RWPE2 (cell line): Measurements from ENCODE around the gene UCHL1.

Experiments used
- ATAC-seq: fragments of 200-7000 bp; cut with Tn5 transposase; 3 replicates; pipeline ENCODE4 v1.9.1; 2021; ENCODE audit warnings: low read depth
- DNase-seq: peaks from one replicate; pipeline ENCODE4 v3.0.0-alpha.2; 2020; ENCODE audit warnings: low spot score
- H3K27ac ChIP-seq: fragments of 450-650 bp; 2 replicates; pipeline ENCODE4 v1.5.1; 2017; ENCODE audit warnings: mild to moderate bottlenecking; ENCODE audit not compliant: poor library complexity, severe bottlenecking
- H3K27me3 ChIP-seq: fragments of 250-450 bp; sonication (Bioruptor Pico); 2 replicates; pipeline ENCODE4 v1.5.1; 2021; ENCODE audit warnings: mild to moderate bottlenecking, moderate library complexity; ENCODE audit not compliant: insufficient read depth, poor library complexity, severe bottlenecking
- H3K36me3 ChIP-seq: fragments of 250-450 bp; sonication (Bioruptor Pico); 2 replicates; pipeline ENCODE4 v1.5.1; 2020; ENCODE audit warnings: low read depth, mild to moderate bottlenecking, moderate library complexity
- H3K4me1 ChIP-seq: fragments of 250-450 bp; sonication (Bioruptor Pico); 2 replicates; pipeline ENCODE4 v1.5.1; 2021; ENCODE audit warnings: mild to moderate bottlenecking, moderate library complexity; ENCODE audit not compliant: insufficient read depth, poor library complexity, severe bottlenecking
- H3K4me3 ChIP-seq: fragments of 250-450 bp; sonication (Bioruptor Pico); 2 replicates; pipeline ENCODE4 v1.5.1; 2021; ENCODE audit warnings: mild to moderate bottlenecking, moderate library complexity; ENCODE audit not compliant: severe bottlenecking
- H3K9me3 ChIP-seq: fragments of 250-450 bp; sonication (Bioruptor Pico); 2 replicates; pipeline ENCODE4 v1.5.1; 2021; ENCODE audit warnings: mild to moderate bottlenecking, moderate library complexity; ENCODE audit not compliant: severe bottlenecking
- CTCF ChIP-seq: fragments of 450-650 bp; IDR thresholded peaks from one replicate; pipeline ENCODE4 v1.5.1; 2017; ENCODE audit warnings: mild to moderate bottlenecking, moderate library complexity; ENCODE audit not compliant: poor library complexity, severe bottlenecking

UCHL1 gene

GRCh38 chr4:41215969-41216293 lies 40.8 kb upstream of the UCHL1 start:
- no peak for DNase-seq
- H3K27ac ChIP-seq = peak overlapping the region; percentile 79
- no peaks in the 10 kb centered on the region for H3K27me3 ChIP-seq
- no peaks in the 10 kb centered on the region for H3K9me3 ChIP-seq
- no peak; the same call in 2 of the 3 replicates for ATAC-seq
- H3K4me1 ChIP-seq = peaks cover 24% of the 10 kb centered on the region
- peaks cover 11% of the 10 kb centered on the region for H3K36me3 ChIP-seq
- peak overlapping the region; percentile 54 for H3K4me3 ChIP-seq
- TF ChIP-seq CTCF = no peak

GRCh38 chr4:41216294-41217019 lies 40.3 kb upstream of the UCHL1 start:
- Histone ChIP-seq H3K4me1 (peaks cover 24% of the 10 kb centered on the region), H3K36me3 (peaks cover 10% of the 10 kb centered on the region), H3K9me3 (no peaks in the 10 kb centered on the region), H3K27me3 (no peaks in the 10 kb centered on the region), H3K4me3 (peak overlapping the region; percentile 54), H3K27ac (peak overlapping the region; percentile 79)
- ATAC-seq (peak; percentile 44), DNase-seq (peak; percentile 88)
- TF ChIP-seq CTCF = peak; percentile 41

GRCh38 chr4:41217020-41217333 lies 39.8 kb upstream of the UCHL1 start:
- Histone ChIP-seq H3K9me3 (no peaks in the 10 kb centered on the region), H3K4me3 (peak overlapping the region; percentile 54), H3K36me3 (peaks cover 4% of the 10 kb centered on the region), H3K27me3 (no peaks in the 10 kb centered on the region), H3K4me1 (peaks cover 19% of the 10 kb centered on the region), H3K27ac (peak overlapping the region; percentile 79)
- DNase-seq (no peak), ATAC-seq (no peak)
- no peak for TF ChIP-seq CTCF

GRCh38 chr4:41217374-41217773 lies 39.4 kb upstream of the UCHL1 start:
- no peak for TF ChIP-seq CTCF
- ATAC-seq = no peak
- Histone ChIP-seq H3K27me3 (no peaks in the 10 kb centered on the region), H3K4me3 (no peak overlapping the region), H3K36me3 (peaks cover under 1% of the 10 kb centered on the region; the same call in 1 of the 2 replicates), H3K9me3 (no peaks in the 10 kb centered on the region), H3K4me1 (peaks cover 15% of the 10 kb centered on the region), H3K27ac (peak overlapping the region; percentile 79)
- no peak for DNase-seq

- Histone ChIP-seq H3K4me3 (no peak overlapping the region), H3K27ac (no peak overlapping the region), H3K27me3 (no peaks in the 10 kb centered on the region), H3K36me3 (no peaks in the 10 kb centered on the region), H3K9me3 (no peaks in the 10 kb centered on the region), H3K4me1 (peaks cover 14% of the 10 kb centered on the region)
- TF ChIP-seq CTCF = no peak
- ATAC-seq (no peak), DNase-seq (no peak)
These were observed 38.0 kb upstream of the UCHL1 start for GRCh38 chr4:41218703-41219102.
